Measurements from ENCODE around the gene ACAA2.

- TF ChIP-seq POLR2A (IDR thresholded peaks at IDR 0.05) (no peak), CTCF (IDR thresholded peaks at IDR 0.05 in 8 of 11, conservative IDR thresholded peaks at IDR 0.05 in 3 of 11) (no peak), POLR2AphosphoS5 (IDR thresholded peaks at IDR 0.05) (no peak)
These were observed 80.0 kb downstream of the ACAA2 start for GRCh38 chr18:49733321-49733720.
